H7 (cell line): ENCODE measurements around the gene CD82. TPM values are rescaled to one million over a fixed set of nuclear protein-coding genes. Genes with fewer than 3 reads are reported as not detected.

Experiments used
- total RNA-seq: library from RNA; depleted of rRNA; stranded (reverse); fragments of >200 nt; shearing (Covaris generic); gene quantifications from 2 replicates; pipeline ENCODE4 v1.2.3, GENCODE V29; 2014; rRNA removed

The CD82 gene
- total RNA-seq, 1 experiment from 2014 or later = 1.3 TPM

Other genes starting within 250 kb of the CD82 start
- 25.7 and 27.7 TPM in 2 replicates for gene TSPAN18, start 161.3 kb downstream of the CD82 start, total RNA-seq